NCI-H524 treated with DMSO at 0.1 percent for 48 hours (cell line): ENCODE results near the gene SPATS2.
"Not testable (repeated sequence)": the region's sequence is repeated elsewhere in the genome, so short reads cannot be mapped to it uniquely, and the experiment has no call there.

Experiments used
- DNase-seq: peaks from one replicate; lab custom pipeline; 2025; lab: John Stamatoyannopoulos, UW

Gene SPATS2

GRCh38 chr12:49465132-49465531 lies 97.9 kb downstream of the SPATS2 start:
- DNase-seq: no peak

DNA sequence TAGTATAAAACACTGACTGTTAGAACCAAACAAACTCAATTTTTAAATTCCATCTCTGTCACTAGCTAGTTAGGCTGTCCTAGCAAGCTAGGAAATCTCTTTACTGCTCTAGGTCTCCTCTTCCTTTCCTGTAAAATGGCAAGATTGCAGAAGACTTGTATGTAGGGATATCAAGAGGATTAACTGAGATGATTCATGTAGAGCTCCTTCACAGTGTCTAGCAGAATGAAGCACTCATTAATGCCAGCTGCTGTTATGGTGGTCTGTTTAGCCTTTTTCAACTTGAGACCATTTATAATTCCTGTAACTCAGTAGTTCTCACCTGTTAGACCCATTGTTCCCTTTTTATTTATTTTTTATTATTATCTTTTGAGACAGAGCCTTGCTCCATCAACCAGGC lies 103.7 kb downstream of the SPATS2 start:
- no peak for DNase-seq

DNA sequence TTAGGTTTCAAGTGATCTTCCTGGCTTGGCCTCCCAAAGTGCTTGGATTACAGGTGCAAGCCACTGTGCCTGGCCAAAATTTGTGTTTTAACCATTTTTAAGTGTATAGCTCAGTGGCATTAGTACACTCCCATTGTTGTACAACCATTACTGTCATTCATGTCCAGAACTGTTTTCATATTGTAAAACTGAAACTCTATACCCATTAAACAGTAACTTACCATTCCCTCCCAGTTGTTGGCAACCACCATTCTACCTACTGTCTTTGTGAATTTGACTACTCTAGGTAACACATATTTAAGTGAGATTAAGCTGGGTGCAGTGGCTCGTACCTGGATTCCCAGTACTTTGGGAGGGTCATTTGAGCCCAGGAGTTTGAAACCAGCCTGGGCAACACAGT lies 104.3 kb downstream of the SPATS2 start:
- no peak for DNase-seq

DNA sequence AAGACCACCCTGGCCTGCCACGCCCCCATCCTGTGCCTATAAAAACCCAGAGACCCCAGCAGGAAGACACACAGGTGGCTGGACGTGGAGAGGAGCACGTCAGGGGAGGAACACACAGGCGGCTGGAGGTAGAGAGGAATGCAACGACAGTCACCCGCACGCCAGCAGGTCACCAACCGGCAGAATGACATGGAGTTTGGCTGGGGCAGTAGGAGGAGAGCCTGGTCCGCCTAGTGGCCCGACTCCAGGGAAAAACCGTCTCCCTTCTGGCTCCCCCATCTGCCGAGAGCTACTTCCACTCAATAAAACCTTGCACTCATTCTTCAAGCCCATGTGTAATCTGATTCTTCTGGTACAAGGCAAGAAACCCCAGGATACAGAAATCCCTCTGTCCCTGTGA lies 108.8 kb downstream of the SPATS2 start:
- peak; percentile 76 for DNase-seq

- no peak for DNase-seq
Observed at GRCh38 chr12:49478949-49479664, 111.8 kb downstream of the SPATS2 start.

GRCh38 chr12:49482095-49483051 lies 115.1 kb downstream of the SPATS2 start:
- DNase-seq: no peak

DNA sequence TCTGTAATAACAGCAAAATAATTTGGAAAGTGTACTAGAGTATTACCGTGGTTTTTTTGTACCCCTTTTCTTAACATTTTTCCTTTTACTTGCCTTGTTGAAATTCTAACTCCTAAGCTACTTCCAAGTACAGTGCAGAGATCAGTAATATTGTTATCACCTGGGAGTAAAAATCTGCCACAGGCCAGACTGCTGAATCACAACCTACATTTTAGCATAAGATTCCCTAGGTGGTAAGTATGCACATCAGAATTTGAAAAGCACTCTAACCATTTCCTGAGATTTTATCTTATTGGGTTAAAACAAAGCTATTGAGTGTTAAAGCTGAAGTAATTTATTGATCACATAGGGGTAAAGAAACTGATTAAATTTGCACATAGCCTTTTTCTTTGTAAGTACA lies 116.4 kb downstream of the SPATS2 start:
- no peak for DNase-seq

- no peak for DNase-seq
Observed at GRCh38 chr12:49487605-49488004, 120.3 kb downstream of the SPATS2 start.

GRCh38 chr12:49489154-49489553 lies 121.9 kb downstream of the SPATS2 start:
- DNase-seq: no peak

- no peak for DNase-seq
Observed at GRCh38 chr12:49489720-49490119, 122.5 kb downstream of the SPATS2 start.

DNA sequence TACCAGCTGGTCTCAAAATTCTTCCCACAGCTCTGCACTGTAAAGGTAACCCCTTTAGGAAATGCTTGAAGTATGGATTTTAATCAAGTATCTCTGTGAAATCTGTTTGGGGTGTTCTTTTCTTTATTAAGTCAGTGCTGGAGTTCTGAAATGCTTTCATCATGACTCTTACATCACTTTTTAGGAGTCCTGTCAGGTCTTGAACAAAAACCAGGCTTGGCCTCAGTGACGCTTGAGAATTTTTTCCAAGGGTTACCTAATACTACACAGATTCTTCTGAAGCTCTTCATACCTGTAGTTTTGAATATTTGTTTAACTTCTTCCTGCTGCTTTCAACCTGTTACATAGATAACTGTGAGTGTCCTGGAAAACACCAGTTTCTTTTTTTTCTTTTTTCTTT lies 124.6 kb downstream of the SPATS2 start:
- DNase-seq: no peak

DNA sequence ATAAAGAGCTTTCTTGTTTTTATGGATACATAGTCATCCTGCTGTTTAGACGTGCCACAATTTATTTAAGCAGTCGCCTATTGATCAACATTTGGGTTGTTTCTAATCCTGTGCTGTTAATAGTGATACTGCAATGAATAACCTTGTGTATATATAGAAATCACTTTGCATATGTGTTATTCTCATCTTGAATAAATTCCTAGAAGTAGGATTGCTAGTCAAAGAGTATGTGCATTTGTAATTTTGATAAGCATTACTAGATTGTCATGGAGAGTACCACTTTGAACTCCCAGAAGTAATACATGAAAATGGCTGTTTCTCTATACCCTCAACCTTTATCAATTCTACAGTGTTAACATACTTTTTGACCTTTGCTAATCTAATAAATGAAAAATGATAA lies 126.6 kb downstream of the SPATS2 start:
- no peak for DNase-seq

DNA sequence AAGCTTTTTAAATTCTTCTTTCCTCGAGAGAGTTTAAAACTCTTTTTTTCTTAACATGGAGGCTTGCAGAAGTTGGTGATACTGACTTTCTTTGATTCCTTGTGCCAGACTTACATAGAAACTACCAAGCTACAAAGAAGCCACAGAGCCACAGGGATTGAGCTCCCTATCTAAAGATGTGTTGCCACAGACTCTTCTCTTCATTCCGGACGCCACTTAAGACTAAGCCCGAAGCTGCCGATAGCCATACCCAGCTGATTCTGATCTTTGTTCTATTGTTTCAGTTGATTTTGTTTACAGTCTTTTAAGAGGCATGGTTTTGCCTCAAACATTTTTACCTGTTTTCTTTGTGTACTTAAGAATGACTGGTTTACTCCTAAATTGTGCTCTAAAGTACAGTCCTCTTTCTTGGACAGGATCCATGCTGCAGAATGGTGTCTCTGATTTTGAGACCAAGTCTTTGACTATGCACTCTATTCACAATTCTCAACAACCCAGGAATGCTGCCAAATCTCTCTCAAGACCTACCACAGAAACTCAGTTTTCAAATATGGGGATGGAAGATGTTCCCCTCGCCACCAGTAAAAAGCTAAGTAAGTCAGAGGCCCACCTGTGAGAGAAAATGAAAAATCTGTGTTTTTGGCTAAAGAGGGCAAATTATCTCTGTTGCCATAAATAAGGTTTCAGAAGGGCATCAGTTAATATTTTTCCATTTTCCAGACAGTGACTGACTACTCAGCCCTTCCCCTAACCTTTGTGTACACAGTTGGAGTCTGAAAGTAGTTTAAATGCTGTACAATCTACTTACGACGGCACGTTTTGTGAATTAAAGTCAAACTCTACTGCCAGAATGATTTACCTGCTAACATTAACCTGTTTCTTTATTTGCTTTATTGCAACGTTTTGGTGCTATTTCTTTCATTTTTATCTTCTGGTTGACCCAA lies 129.4 kb downstream of the SPATS2 start:
- DNase-seq: no peak

DNA sequence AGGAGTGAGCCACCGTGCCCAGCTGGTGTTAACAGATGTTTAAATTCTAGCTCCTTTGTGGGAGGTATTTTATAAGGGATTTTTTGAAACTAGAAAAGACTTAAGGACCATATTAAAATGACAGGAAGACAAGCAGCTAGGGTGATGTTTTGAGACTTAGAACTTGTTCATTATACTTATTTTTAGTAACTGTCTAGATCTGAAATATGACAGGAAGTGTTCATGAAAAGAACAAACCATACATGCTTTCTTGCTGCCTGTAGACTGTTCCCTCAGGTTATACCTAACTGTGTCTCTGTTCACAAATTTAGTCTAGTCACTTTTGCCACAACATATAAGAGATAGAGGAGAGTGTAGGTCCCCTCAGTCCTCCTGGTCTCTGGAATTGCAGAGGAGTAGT lies 134.6 kb downstream of the SPATS2 start:
- no peak for DNase-seq

DNA sequence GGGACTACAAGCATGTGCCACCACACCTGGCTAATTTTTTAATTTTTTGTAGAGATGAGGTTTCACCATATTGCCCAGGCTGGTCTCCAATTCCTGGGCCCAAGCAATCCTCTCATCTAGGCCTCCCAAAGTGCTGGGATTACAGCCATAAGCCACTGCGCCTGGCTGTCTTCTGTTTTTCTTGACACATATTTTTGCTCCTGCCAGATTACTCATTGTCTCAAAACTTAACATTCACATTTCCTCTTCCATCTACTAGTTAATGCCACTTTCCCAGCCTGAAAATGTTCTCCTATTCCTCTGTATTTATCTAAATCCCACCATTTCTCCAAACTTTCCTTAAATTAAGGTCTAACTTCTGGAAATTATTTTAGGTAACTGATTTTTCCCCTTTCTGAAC lies 135.3 kb downstream of the SPATS2 start:
- DNase-seq: no peak

DNA sequence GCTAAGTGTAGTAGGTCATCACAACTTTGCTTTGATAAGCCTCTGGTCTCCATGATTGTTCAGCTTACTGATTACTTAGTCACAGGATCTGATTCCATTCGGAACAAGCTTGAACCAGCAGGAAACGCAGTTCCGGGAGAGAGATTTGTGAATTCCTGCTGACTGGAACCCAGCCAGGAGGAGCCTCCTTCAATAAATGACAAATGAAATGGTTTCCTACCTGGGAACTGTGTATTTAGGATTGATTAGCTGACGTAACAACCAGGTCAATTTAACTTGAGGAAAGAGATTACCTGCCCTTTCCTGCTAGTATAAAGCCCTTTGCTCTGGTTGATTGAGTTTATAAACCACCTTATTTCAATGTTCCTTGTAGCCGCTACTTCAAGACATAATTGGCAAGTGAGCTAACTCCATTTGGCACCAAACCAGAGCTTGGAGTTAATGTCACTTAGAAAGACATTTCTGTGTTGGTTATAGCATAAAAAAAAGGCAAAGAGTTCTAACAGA lies 136.5 kb downstream of the SPATS2 start:
- no peak for DNase-seq

- DNase-seq: no peak
Observed at GRCh38 chr12:49505672-49506071, 138.4 kb downstream of the SPATS2 start.

GRCh38 chr12:49507139-49507538 lies 139.9 kb downstream of the SPATS2 start:
- DNase-seq: no peak

GRCh38 chr12:49509681-49510080 lies 142.4 kb downstream of the SPATS2 start:
- DNase-seq: not testable (repeated sequence)

- DNase-seq: no peak
Observed at GRCh38 chr12:49511410-49511809, 144.1 kb downstream of the SPATS2 start.

- DNase-seq: no peak
Observed at GRCh38 chr12:49512546-49512945, 145.3 kb downstream of the SPATS2 start.

DNA sequence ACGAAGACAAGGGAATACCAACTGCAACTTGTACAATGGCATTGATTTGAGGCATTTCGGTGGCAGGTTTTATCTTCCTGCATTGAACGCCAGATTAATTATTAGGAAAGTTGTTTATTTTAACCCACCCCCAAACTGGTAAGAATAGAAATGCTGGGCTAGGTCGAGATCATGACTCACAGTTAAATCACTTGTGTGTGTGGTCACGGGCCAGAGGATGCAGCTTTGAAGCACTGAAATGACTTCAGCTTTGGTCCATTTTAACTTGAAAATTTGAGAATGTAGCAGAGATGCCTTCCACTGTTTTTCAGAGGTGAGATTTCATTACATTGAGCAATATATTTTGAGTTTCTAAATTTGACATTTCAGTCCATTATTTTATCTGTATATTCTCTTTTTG lies 148.0 kb downstream of the SPATS2 start:
- DNase-seq: no peak
